ENCODE measurements around the gene SLC1A1. TPM values are rescaled to one million over a fixed set of nuclear protein-coding genes. Genes with fewer than 3 reads are reported as not detected.
A peak's percentile ranks its signal among the peaks of the same experiment; 100 is the strongest.
"Not testable (repeated sequence)": the region's sequence is repeated elsewhere in the genome, so short reads cannot be mapped to it uniquely, and the experiment has no call there.

Gene SLC1A1
- total RNA-seq, 1 donor from 2014 or later, result 52.7 TPM

DNA sequence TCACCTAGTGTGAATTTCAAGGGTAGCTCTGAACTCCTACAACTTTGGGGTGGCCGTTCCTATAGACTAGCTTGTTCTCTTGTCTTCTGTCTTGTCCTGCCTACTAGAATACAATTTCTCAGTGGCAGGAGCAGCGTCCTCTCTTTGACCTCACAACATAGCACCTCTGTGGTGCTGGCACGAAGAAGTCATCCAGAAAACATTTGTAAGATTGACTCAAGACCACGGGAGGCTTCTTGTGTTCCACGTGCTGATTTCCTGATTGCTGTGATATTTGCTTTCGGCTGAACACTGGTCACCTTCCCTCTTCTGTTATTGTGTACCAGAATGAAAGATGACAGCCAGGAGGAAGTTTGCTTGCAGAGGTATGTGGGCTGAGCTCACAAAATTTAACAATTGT lies 27.0 kb downstream of the SLC1A1 start:
- Histone ChIP-seq H3K27ac (no peak overlapping the region), H3K36me3 (no peaks in the 10 kb centered on the region), H3K4me1 (no peaks in the 10 kb centered on the region), H3K4me3 (no peak overlapping the region), H3K9me3 (no peaks in the 10 kb centered on the region), H3K27me3 (no peaks in the 10 kb centered on the region)
- TF ChIP-seq, protein P1, sequence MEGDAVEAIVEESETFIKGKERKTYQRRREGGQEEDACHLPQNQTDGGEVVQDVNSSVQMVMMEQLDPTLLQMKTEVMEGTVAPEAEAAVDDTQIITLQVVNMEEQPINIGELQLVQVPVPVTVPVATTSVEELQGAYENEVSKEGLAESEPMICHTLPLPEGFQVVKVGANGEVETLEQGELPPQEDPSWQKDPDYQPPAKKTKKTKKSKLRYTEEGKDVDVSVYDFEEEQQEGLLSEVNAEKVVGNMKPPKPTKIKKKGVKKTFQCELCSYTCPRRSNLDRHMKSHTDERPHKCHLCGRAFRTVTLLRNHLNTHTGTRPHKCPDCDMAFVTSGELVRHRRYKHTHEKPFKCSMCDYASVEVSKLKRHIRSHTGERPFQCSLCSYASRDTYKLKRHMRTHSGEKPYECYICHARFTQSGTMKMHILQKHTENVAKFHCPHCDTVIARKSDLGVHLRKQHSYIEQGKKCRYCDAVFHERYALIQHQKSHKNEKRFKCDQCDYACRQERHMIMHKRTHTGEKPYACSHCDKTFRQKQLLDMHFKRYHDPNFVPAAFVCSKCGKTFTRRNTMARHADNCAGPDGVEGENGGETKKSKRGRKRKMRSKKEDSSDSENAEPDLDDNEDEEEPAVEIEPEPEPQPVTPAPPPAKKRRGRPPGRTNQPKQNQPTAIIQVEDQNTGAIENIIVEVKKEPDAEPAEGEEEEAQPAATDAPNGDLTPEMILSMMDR (IDR thresholded peaks at IDR 0.05), result no peak
- intact Hi-C loops (cut with DNase I), result no loop called here
- ATAC-seq, result peak; percentile 30
- DNase-seq, result no peak

DNA sequence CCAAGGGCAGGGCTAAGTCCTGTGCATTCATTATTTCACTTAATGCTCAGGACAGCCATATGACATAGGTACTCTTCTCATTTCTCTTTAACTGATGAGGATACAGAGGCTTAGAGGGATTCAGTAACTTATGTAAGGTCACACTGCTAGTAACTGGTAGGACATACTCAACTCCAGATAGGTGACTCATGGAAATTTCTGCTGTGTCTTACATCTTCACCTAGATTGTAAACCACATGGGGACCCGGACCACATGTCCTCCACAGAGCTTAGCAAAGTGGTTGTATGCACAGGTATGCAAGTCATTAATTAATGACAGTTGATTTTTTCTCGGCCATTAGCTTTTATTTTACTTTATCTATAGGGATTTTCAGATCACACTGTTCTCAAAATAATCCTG lies 29.3 kb downstream of the SLC1A1 start:
- intact Hi-C loops (cut with DNase I), result no loop called here

DNA sequence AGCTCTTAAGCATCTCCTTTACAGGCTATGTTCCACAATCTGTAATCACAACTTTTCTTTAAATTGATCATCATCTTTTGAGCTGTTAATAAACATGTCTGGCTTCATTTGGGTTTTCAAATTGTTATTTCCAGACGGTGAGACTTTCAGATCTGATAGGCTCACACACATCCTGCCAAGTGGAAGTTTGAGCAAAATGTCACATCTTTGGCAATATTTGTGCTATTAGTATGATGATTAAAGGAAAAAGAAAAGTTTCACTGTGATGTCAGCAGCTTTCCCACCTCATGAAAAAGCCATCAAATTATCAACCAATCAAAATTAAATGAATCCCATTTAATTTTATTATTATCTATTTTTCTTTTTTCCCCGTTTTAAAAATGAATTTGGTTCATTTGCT lies 29.8 kb downstream of the SLC1A1 start:
- H3K4me1 ChIP-seq, result no peaks in the 10 kb centered on the region
- no peaks in the 10 kb centered on the region for H3K9me3 ChIP-seq
- H3K4me3 ChIP-seq, result no peak overlapping the region
- ATAC-seq (no peak), DNase-seq (no peak)
- H3K36me3 ChIP-seq, result no peaks in the 10 kb centered on the region
- TF ChIP-seq, protein P1 (IDR thresholded peaks at IDR 0.05), result no peak
- intact Hi-C loops (cut with DNase I), result no loop called here
- no peaks in the 10 kb centered on the region for H3K27me3 ChIP-seq
- no peak overlapping the region for H3K27ac ChIP-seq

More for the DNA sequence above, 29.3 kb downstream of the SLC1A1 start:
- no peak for DNase-seq
- Histone ChIP-seq H3K27me3 (no peaks in the 10 kb centered on the region), H3K27ac (no peak overlapping the region), H3K36me3 (no peaks in the 10 kb centered on the region), H3K4me3 (no peak overlapping the region), H3K4me1 (no peaks in the 10 kb centered on the region), H3K9me3 (no peaks in the 10 kb centered on the region)
- ATAC-seq, result no peak
- TF ChIP-seq, protein P1 (IDR thresholded peaks at IDR 0.05), result no peak

DNA sequence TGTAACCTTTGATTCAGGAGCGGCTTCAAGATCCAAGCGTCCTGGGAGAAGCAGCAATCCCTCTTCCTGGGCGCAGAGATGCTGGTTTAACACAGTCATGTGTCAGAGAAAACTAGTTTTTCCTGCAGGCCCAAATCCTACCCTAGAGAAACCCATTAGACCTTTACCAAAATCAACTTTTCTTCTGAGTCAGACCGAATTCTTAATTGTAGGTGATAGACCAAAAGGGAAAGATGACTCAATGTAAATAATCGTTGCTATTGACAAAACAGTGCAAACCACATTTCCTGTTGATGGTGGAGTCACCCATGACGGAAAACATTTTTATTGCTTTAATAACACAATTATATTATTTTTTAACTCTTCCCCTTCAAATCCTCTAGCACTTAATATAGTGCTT lies 40.1 kb downstream of the SLC1A1 start:
- Histone ChIP-seq H3K27ac (no peak overlapping the region), H3K4me1 (no peaks in the 10 kb centered on the region), H3K27me3 (no peaks in the 10 kb centered on the region), H3K9me3 (no peaks in the 10 kb centered on the region), H3K36me3 (no peaks in the 10 kb centered on the region), H3K4me3 (no peak overlapping the region)
- intact Hi-C loops (cut with DNase I), result no loop called here
- TF ChIP-seq, protein P1 (IDR thresholded peaks at IDR 0.05), result no peak
- DNase-seq (no peak), ATAC-seq (no peak)

DNA sequence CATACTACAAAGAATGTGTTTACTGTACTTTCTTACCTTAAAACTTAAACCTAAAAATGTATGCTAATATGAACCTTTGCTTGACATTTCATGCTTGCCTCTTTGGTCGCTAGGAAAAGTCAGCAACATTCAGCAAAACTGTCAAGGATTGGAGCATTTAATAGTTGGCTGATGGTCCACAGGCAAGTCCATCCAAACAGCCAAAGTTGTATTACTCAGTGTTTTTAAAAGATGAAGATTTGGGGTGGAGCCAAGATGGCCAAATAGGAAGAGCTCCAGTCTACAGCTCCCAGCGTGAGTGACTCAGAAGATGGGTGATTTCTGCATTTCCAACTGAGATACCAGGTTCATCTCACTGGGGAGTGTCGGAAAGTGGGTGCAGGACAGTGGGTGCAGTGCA lies 40.6 kb downstream of the SLC1A1 start:
- H3K9me3 ChIP-seq; H3K27ac ChIP-seq; ATAC-seq; H3K4me1 ChIP-seq; DNase-seq; H3K27me3 ChIP-seq; H3K36me3 ChIP-seq; intact Hi-C loops (cut with DNase I); H3K4me3 ChIP-seq: not testable (repeated sequence)

DNA sequence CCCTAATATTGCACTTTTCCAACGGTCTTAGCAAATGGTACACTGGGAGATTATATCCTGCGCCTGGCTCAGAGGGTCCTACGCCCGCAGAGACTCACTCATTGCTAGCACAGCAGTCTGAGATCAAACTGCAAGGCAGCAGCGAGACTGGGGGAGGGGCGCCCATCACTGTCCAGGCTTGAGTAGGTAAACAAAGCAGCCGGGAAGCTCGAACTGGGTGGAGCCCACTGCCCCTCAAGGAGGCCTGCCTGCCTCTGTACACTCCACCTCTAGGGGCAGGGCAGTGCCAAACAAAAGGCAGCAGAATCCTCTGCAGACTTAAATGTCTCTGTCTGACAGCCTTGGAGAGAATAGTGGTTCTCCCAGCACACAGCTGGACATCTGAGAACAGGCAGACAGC lies 41.1 kb downstream of the SLC1A1 start:
- DNase-seq; H3K36me3 ChIP-seq; H3K27ac ChIP-seq; H3K27me3 ChIP-seq; H3K4me3 ChIP-seq; intact Hi-C loops (cut with DNase I); ATAC-seq; H3K4me1 ChIP-seq; H3K9me3 ChIP-seq: not testable (repeated sequence)

DNA sequence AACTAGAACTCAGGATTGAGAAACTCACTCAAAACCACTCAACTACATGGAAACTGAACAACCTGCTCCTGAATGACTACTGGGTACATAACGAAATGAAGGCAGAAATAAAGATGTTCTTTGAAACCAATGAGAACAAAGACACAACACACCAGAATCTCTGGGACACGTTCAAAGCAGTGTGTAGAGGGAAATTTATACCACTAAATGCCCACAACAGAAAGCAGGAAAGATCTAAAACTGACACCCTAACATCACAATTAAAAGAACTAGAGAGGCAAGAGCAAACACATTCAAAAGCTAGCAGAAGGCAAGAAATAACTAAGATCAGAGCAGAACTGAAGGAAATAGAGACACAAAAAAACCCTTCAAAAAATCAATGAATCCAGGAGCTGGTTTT lies 43.6 kb downstream of the SLC1A1 start:
- H3K27ac ChIP-seq; H3K9me3 ChIP-seq; ATAC-seq; intact Hi-C loops (cut with DNase I); DNase-seq; H3K4me3 ChIP-seq; H3K27me3 ChIP-seq; H3K4me1 ChIP-seq; H3K36me3 ChIP-seq: not testable (repeated sequence)

DNA sequence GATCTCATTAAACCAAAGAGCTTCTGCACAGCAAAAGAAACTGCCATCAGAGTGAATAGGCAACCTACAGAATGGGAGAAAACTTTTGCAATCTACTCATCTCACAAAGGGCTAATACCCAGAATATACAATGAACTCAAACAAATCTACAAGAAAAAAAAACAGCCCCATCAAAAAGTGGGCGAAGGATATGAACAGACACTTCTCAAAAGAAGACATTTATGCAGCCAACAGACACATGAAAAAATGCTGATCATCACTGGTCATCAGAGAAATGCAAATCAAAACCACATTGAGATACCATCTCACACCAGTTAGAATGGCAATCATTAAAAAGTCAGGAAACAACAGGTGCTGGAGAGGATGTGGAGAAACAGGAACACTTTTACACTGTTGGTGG lies 45.9 kb downstream of the SLC1A1 start:
- H3K27me3 ChIP-seq; DNase-seq; H3K36me3 ChIP-seq; ATAC-seq; H3K9me3 ChIP-seq; H3K4me1 ChIP-seq; H3K27ac ChIP-seq; H3K4me3 ChIP-seq; intact Hi-C loops (cut with DNase I): not testable (repeated sequence)

Measured in upper lobe of right lung (tissue), 1 donor.